T-cell (primary cell): ENCODE data around the gene TLL1. TPM values are rescaled to one million over a fixed set of nuclear protein-coding genes. Genes with fewer than 3 reads are reported as not detected.

Experiments used
- ATAC-seq, 4 experiments: fragments of 200-7000 bp in 3 of 4; fragments of 150-1000 bp in 1 of 4; cut with Tn5 transposase; replicated peaks in 1 of 4; 1 replicate in 3 of 4; 2 replicates in 1 of 4; pipeline ENCODE4 v1.10.0; 2021; ENCODE audit warnings: moderate library complexity in 3 of 4, mild to moderate bottlenecking in 2 of 4, moderate number of reproducible peaks in 1 of 4
- CTCF ChIA-PET, 2 donors: fragments of 300-600 bp; sonication (Branson Sonifier 250); formaldehyde crosslinking; loops; one replicate each; lab custom pipeline; 2022; ENCODE audit warnings: antibody characterized with exemption in 2 of 2; lab: Charles Lee
- POLR2A ChIA-PET, 2 donors: fragments of 300-600 bp; sonication (Branson Sonifier 250); formaldehyde crosslinking; loops; one replicate each; lab custom pipeline; 2022; ENCODE audit warnings: antibody characterized with exemption in 2 of 2; lab: Charles Lee
- DNase-seq, 35 experiments: peaks; one replicate each; pipeline versions ENCODE4 v3.0.0 to v3.0.0-alpha.2; 2013 to 2023
- H3K27ac ChIP-seq: one replicate; pipeline ENCODE4 v1.5.1; 2013; ENCODE audit warnings: low read length
- H3K27me3 ChIP-seq, 2 experiments: replicated peaks in 1 of 2; 1 replicate in 1 of 2; 2 replicates in 1 of 2; pipeline versions ENCODE4 v1.6.1 to v1.7.0; 2013; ENCODE audit warnings: low read length in 1 of 2, mixed read lengths in 1 of 2; ENCODE audit not compliant: control insufficient read depth in 2 of 2, insufficient read depth in 2 of 2; ENCODE audit errors: extremely low read depth in 1 of 2
- H3K36me3 ChIP-seq, 2 donors: 1 replicate in 1 of 2; 2 replicates in 1 of 2; pipeline versions ENCODE4 v1.6.1 to v1.7.0; 2013; ENCODE audit warnings: low read length in 1 of 2; ENCODE audit not compliant: control insufficient read depth in 2 of 2, insufficient read depth in 1 of 2; ENCODE audit errors: extremely low read depth in 1 of 2
- H3K4me1 ChIP-seq, 2 experiments: 1 replicate in 1 of 2; 2 replicates in 1 of 2; pipeline versions ENCODE4 v1.6.1 to v1.7.0; 2013; ENCODE audit warnings: low read length in 2 of 2, mixed read lengths in 1 of 2; ENCODE audit not compliant: insufficient read depth in 2 of 2, control insufficient read depth in 1 of 2; ENCODE audit errors: extremely low read depth in 1 of 2
- H3K4me3 ChIP-seq, 2 donors: 1 replicate in 1 of 2; 2 replicates in 1 of 2; pipeline versions ENCODE4 v1.5.1 to v1.7.0; 2013; ENCODE audit warnings: mild to moderate bottlenecking in 2 of 2, low read length in 1 of 2, moderate library complexity in 1 of 2; ENCODE audit not compliant: control insufficient read depth in 1 of 2; ENCODE audit errors: extremely low read depth in 1 of 2
- H3K9me3 ChIP-seq: 2 replicates; pipeline ENCODE4 v1.7.0; 2013
- H3K27ac Mint-ChIP-seq, 2 donors: one replicate each; pipeline ENCODE4 v1.8.0; 2020 to 2021; ENCODE audit warnings: mild to moderate bottlenecking in 2 of 2, mixed read lengths in 2 of 2
- H3K27me3 Mint-ChIP-seq, 2 donors: one replicate each; pipeline ENCODE4 v1.8.0; 2021 to 2022; ENCODE audit warnings: mixed read lengths in 2 of 2
- H3K36me3 Mint-ChIP-seq: one replicate; pipeline ENCODE4 v1.8.0; 2021; ENCODE audit warnings: mixed read lengths
- H3K4me1 Mint-ChIP-seq, 3 donors: one replicate each; pipeline ENCODE4 v1.8.0; 2020 to 2022; ENCODE audit warnings: mixed read lengths in 3 of 3, mild to moderate bottlenecking in 1 of 3
- H3K4me3 Mint-ChIP-seq, 3 donors: one replicate each; pipeline ENCODE4 v1.8.0; 2020 to 2022; ENCODE audit warnings: mild to moderate bottlenecking in 3 of 3, mixed read lengths in 3 of 3, moderate library complexity in 3 of 3
- H3K9me3 Mint-ChIP-seq, 3 donors: one replicate each; pipeline ENCODE4 v1.8.0; 2020 to 2022; ENCODE audit warnings: mixed read lengths in 3 of 3
- WGBS: methylation state at CpG from one replicate; pipeline ENCODE4 v1.1.5; 2013; ENCODE audit warnings: missing lambda C conversion rate; ENCODE audit not compliant: insufficient coverage; 5-methylcytosine and 5-hydroxymethylcytosine counted together
- total RNA-seq, 35 experiments: library from RNA in 6 of 35; stranded (reverse) in 6 of 35; fragments of 120-200 nt in 1 of 35; gene quantifications; one replicate each; pipeline versions ENCODE4 v1.2.1 to v1.2.4 and lab custom pipeline; 2013 to 2026

The TLL1 gene
- not detected for total RNA-seq
- not detected for total RNA-seq (2013)
- total RNA-seq (lab: John Stamatoyannopoulos, UW) = 0 to 0.12 (median 0) reads per million in 29 experiments

GRCh38 chr4:165872461-165873297 is at the start of gene TLL1:
TLL1 (plus strand) TSS chr4:165873237; CDS start chr4:165873905, 668 bp downstream.
- Mint-ChIP-seq H3K4me3 (peak within 1 kb of the TSS in 2 of 3 donors; percentile 17 to 41), H3K27me3 (peaks cover 42 to 43% of the 10 kb centered on the region in 2 donors), H3K27ac (no peak within 1 kb of the TSS), H3K36me3 (no peaks in the 10 kb centered on the region), H3K9me3 (no peaks in the 10 kb centered on the region), H3K4me1 (peaks cover 0 to 14% (median 9%) of the 10 kb centered on the region in 3 donors)
- ATAC-seq (no peak), DNase-seq (no peak)
- Histone ChIP-seq H3K9me3 (no peaks in the 10 kb centered on the region), H3K36me3 (no peaks in the 10 kb centered on the region), H3K27me3 (peaks cover 20 to 27% of the 10 kb centered on the region in 2 experiments), H3K4me3 (no peak within 1 kb of the TSS), H3K4me1 (peaks cover 0 to 10% of the 10 kb centered on the region in 2 experiments), H3K27ac (no peak within 1 kb of the TSS)
- WGBS = 15% methylated on average over 12 of the region's 24 CpGs
- CTCF ChIA-PET = interaction anchor here in 1 of 2 donors (0.6 kb wide), 1 partner anchor 1133 kb away, joined by 3 read pairs; no protein-coding TSS in a partner anchor
- POLR2A ChIA-PET = interaction anchor here in 1 of 2 donors (0.7 kb wide), 1 partner anchor 579 kb away, joined by 7 read pairs; no protein-coding TSS in a partner anchor

- Mint-ChIP-seq H3K27me3 (no peaks in the 10 kb centered on the region), H3K4me1 (no peaks in the 10 kb centered on the region), H3K9me3 (peaks cover 0 to 21% (median 12%) of the 10 kb centered on the region in 3 donors), H3K4me3 (no peak overlapping the region), H3K27ac (no peak overlapping the region), H3K36me3 (no peaks in the 10 kb centered on the region)
- Histone ChIP-seq H3K4me1 (no peaks in the 10 kb centered on the region), H3K36me3 (no peaks in the 10 kb centered on the region), H3K27ac (no peak overlapping the region), H3K27me3 (no peaks in the 10 kb centered on the region), H3K9me3 (no peaks in the 10 kb centered on the region), H3K4me3 (no peak overlapping the region)
- DNase-seq (no peak), ATAC-seq (no peak)
- CTCF ChIA-PET = no interaction called here
- POLR2A ChIA-PET = no interaction called here
- WGBS = 83% methylated on average over 1 of the region's 1 CpG
These were observed 46.9 kb upstream of the TLL1 start for GRCh38 chr4:165826166-165826565.

DNA sequence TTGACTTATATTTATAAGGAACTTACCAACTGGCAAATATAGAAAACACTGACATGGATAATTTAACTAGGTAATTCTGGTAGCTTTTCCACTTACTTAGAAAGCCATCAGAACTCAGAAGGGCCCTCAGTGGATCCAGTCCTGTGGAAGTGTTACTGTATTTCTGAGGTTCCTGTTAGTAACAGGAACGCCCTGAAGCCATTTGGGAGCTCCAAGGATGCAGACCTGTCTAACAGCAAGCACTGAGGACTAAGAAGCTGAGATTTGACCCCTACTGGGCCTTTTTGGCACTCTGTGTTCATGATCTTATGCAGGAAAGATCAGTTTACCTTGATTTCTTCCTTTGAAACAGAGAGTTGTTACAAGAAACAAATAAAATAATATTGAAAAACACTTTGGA is 46.0 kb upstream of the TLL1 start:
- WGBS = 33% methylated on average over 1 of the region's 1 CpG
- H3K27ac Mint-ChIP-seq = no peak overlapping the region
- no peaks in the 10 kb centered on the region for H3K9me3 ChIP-seq
- H3K4me3 ChIP-seq = no peak overlapping the region
- H3K27me3 ChIP-seq = no peaks in the 10 kb centered on the region
- POLR2A ChIA-PET = no interaction called here
- no peak overlapping the region for H3K27ac ChIP-seq
- ATAC-seq (no peak), DNase-seq (no peak)
- no peaks in the 10 kb centered on the region for H3K4me1 ChIP-seq
- H3K27me3 Mint-ChIP-seq = no peaks in the 10 kb centered on the region
- no peaks in the 10 kb centered on the region for H3K4me1 Mint-ChIP-seq
- H3K4me3 Mint-ChIP-seq = no peak overlapping the region
- H3K36me3 ChIP-seq = no peaks in the 10 kb centered on the region
- CTCF ChIA-PET = no interaction called here
- H3K36me3 Mint-ChIP-seq = no peaks in the 10 kb centered on the region
- peaks cover 0 to 21% (median 11%) of the 10 kb centered on the region in 3 donors for H3K9me3 Mint-ChIP-seq

GRCh38 chr4:165828928-165829327 is 44.1 kb upstream of the TLL1 start:
- H3K27ac ChIP-seq = no peak overlapping the region
- Mint-ChIP-seq H3K27ac (no peak overlapping the region), H3K4me3 (no peak overlapping the region), H3K9me3 (peaks cover 0 to 15% (median 11%) of the 10 kb centered on the region in 3 donors), H3K27me3 (no peaks in the 10 kb centered on the region), H3K4me1 (no peaks in the 10 kb centered on the region), H3K36me3 (no peaks in the 10 kb centered on the region)
- H3K36me3 ChIP-seq = no peaks in the 10 kb centered on the region
- WGBS = 60% methylated on average over 1 of the region's 2 CpGs
- H3K4me3 ChIP-seq = no peak overlapping the region
- CTCF ChIA-PET = no interaction called here
- POLR2A ChIA-PET = no interaction called here
- H3K27me3 ChIP-seq = no peaks in the 10 kb centered on the region
- no peak for DNase-seq
- no peaks in the 10 kb centered on the region for H3K9me3 ChIP-seq
- ATAC-seq = no peak
- no peaks in the 10 kb centered on the region for H3K4me1 ChIP-seq

- Histone ChIP-seq H3K4me1 (no peaks in the 10 kb centered on the region), H3K27ac (no peak overlapping the region), H3K4me3 (no peak overlapping the region), H3K36me3 (no peaks in the 10 kb centered on the region), H3K9me3 (no peaks in the 10 kb centered on the region), H3K27me3 (no peaks in the 10 kb centered on the region)
- no peak overlapping the region for H3K27ac Mint-ChIP-seq
- no peaks in the 10 kb centered on the region for H3K36me3 Mint-ChIP-seq
- no CpG with 5 or more reads among the region's 2 CpGs for WGBS
- ChIA-PET CTCF (no interaction called here), POLR2A (no interaction called here)
- H3K9me3 Mint-ChIP-seq = peaks cover 0 to 7% (median 5%) of the 10 kb centered on the region in 3 donors
- no peaks in the 10 kb centered on the region for H3K4me1 Mint-ChIP-seq
- ATAC-seq = no peak
- H3K27me3 Mint-ChIP-seq = no peaks in the 10 kb centered on the region
- DNase-seq = no peak
- H3K4me3 Mint-ChIP-seq = no peak overlapping the region
These were observed 38.9 kb upstream of the TLL1 start for GRCh38 chr4:165834116-165834515.

- Mint-ChIP-seq H3K9me3 (peaks cover 0 to 4% (median 0%) of the 10 kb centered on the region in 3 donors), H3K4me1 (no peaks in the 10 kb centered on the region), H3K27ac (no peak overlapping the region), H3K4me3 (no peak overlapping the region), H3K36me3 (no peaks in the 10 kb centered on the region), H3K27me3 (no peaks in the 10 kb centered on the region)
- no peak for DNase-seq
- ChIA-PET POLR2A (no interaction called here), CTCF (interaction anchor here in 1 of 2 donors (0.6 kb wide), 1 partner anchor 342 kb away, joined by 3 read pairs; no protein-coding TSS in a partner anchor)
- no peak overlapping the region for H3K4me3 ChIP-seq
- no peaks in the 10 kb centered on the region for H3K9me3 ChIP-seq
- no peaks in the 10 kb centered on the region for H3K4me1 ChIP-seq
- H3K27me3 ChIP-seq = no peaks in the 10 kb centered on the region
- H3K36me3 ChIP-seq = no peaks in the 10 kb centered on the region
- no CpG with 5 or more reads among the region's 1 CpG for WGBS
- ATAC-seq = no peak
- no peak overlapping the region for H3K27ac ChIP-seq
These were observed 34.5 kb upstream of the TLL1 start for GRCh38 chr4:165838575-165838974.
